Heart left ventricle (tissue), 16 donors: ENCODE results near the gene SLC25A29. TPM values are rescaled to one million over a fixed set of nuclear protein-coding genes. Genes with fewer than 3 reads are reported as not detected.
A peak's percentile ranks its signal among the peaks of the same experiment; 100 is the strongest.

ENCODE experiments used
- ATAC-seq, 4 donors: fragments of 200-7000 bp; cut with Tn5 transposase; one replicate each; pipeline ENCODE4 v1.9.1; 2020 to 2022; ENCODE audit warnings: moderate library complexity in 4 of 4, mild to moderate bottlenecking in 3 of 4, moderate number of reproducible peaks in 1 of 4
- DNase-seq, 5 donors: peaks; one replicate each; pipeline ENCODE4 v3.0.0-alpha.2; 2020
- H3K27ac ChIP-seq, 12 donors: fragments of 200-600 bp; sonication (generic) in 4 of 12; one replicate each; pipeline versions ENCODE4 v1.5.0 to v1.8.0; 2016 to 2022; ENCODE audit warnings: mild to moderate bottlenecking in 2 of 12
- H3K27me3 ChIP-seq, 9 donors: fragments of 200-600 bp; sonication (generic) in 2 of 9; one replicate each; pipeline versions ENCODE4 v1.5.1 to v1.8.0; 2016 to 2022; ENCODE audit warnings: mild to moderate bottlenecking in 3 of 9
- H3K36me3 ChIP-seq, 9 donors: fragments of 200-600 bp; sonication (generic) in 2 of 9; one replicate each; pipeline versions ENCODE4 v1.5.0 to v1.8.0; 2018 to 2022; ENCODE audit warnings: mild to moderate bottlenecking in 2 of 9
- H3K4me1 ChIP-seq, 12 donors: fragments of 200-600 bp; sonication (generic) in 4 of 12; one replicate each; pipeline versions ENCODE4 v1.5.0 to v1.8.0; 2016 to 2022; ENCODE audit warnings: mild to moderate bottlenecking in 3 of 12
- H3K4me3 ChIP-seq, 12 donors: fragments of 200-600 bp; sonication (generic) in 4 of 12; one replicate each; pipeline versions ENCODE4 v1.5.0 to v1.8.0; 2017 to 2022; ENCODE audit warnings: mild to moderate bottlenecking in 9 of 12, moderate library complexity in 4 of 12
- H3K9me3 ChIP-seq, 12 donors: fragments of 200-600 bp; sonication (generic) in 4 of 12; one replicate each; pipeline versions ENCODE4 v1.5.0 to v1.8.0; 2016 to 2022; ENCODE audit warnings: mild to moderate bottlenecking in 1 of 12
- CTCF ChIP-seq, 12 donors: fragments of 200-600 bp; sonication (generic) in 4 of 12; IDR thresholded peaks; one replicate each; pipeline versions ENCODE4 v1.5.0 to v1.8.0; 2018 to 2022; ENCODE audit warnings: antibody characterized with exemption in 12 of 12, mild to moderate bottlenecking in 5 of 12
- POLR2A ChIP-seq, 2 donors: fragments of 450-650 bp; IDR thresholded peaks; one replicate each; pipeline ENCODE4 v1.6.1; 2017; ENCODE audit warnings: antibody characterized with exemption in 2 of 2, mild to moderate bottlenecking in 2 of 2, moderate library complexity in 2 of 2
- WGBS, 4 donors: extraction: QIAGEN DNeasy Blood & Tissue Kit in 2 of 4; methylation state at CpG; one replicate each; pipeline versions ENCODE4 v1.1.5 to v1.1.7; 2013 to 2018; 5-methylcytosine and 5-hydroxymethylcytosine counted together
- intact Hi-C, 10 donors: fragments of 100-400 bp; cut with DNase I; formaldehyde crosslinking; loops; one replicate each; pipeline versions ENCODE4 v1.11.1 to v1.14.2; 2022
- microRNA counts, 2 donors: library from miRNA; unstranded; fragments of <30 nt; microRNA quantifications; one replicate each; lab custom pipeline; 2016
- microRNA-seq, 4 donors: library from miRNA; unstranded; fragments of <30 nt; microRNA quantifications; one replicate each; pipeline versions ENCODE4 to v1.2.0, GENCODE V29; 2017 to 2020
- polyA plus RNA-seq, 2 donors: library from polyadenylated mRNA; stranded (reverse); fragments of 200-250 nt; gene quantifications; one replicate each; pipeline ENCODE4 v1.2.3, GENCODE V29; 2013
- total RNA-seq, 9 donors: library from RNA; depleted of rRNA in 2 of 9; stranded (reverse); fragments of >200 nt in 2 of 9; fragmentation: NEBNext Ultra II Directional in 3 of 9; extraction: Animal tissue kit (Norgen Biotek cat#: 25700) in 3 of 9; gene quantifications; one replicate each; pipeline versions ENCODE4 v1.1.0 to v1.2.4, GENCODE V29; 2016 to 2023
- donor health status: ischemic (EF 13 %, LVEDD 7.1; RV severe dilation, severe dysfunction).
- donor health status: healthy with polysubstance abuse.
- donor health status: DM: no; HTN: yes; CAD: no.
- donor health status: DM: no; HTN: no; CAD: no.
- donor health status: ischemic (EF 25% LVEDD 6.9; RV normal size, moderate dysfunction).
- donor health status: ischemic (EF 25% LVEDD 5.7; RV mildly dilated, moderate dysfunction).
- donor health status: healthy.
- donor health status: DM: yes; HTN: yes; CAD: no.
- donor health status: ischemic (EF 35%, LVEDD 5.7; RV mildly dilated, moderate dysfunction).
- donor health status: nonischemic (EF 11% LVEDD 7.7; RV severe dilation, severe dysfunction).
- donor health status: DM: yes; HTN: yes; CAD: no.
- donor health status: PGD.
- donor health status: ischemic (EF 29% LVEDD 5.4; RV normal size, mild dysfunction).
- donor health status: nonischemic (EF 23%, LVEDD 6.1; RV moderate dilation, normal function).

SLC25A29 gene
- total and polyA plus RNA-seq, 11 donors = 10.2 to 34.2 (median 21.7) TPM

GRCh38 chr14:100246809-100247428, 59.3 kb downstream of the SLC25A29 start:
- intact Hi-C loops = loop anchor here in 1 of 10 donors (5.0 kb wide), 1 partner anchor 35 kb away; no protein-coding TSS in a partner anchor
- Histone ChIP-seq H3K4me3 (no peak overlapping the region), H3K27me3 (no peaks in the 10 kb centered on the region), H3K36me3 (peaks cover 0 to 3% (median 0%) of the 10 kb centered on the region in 9 donors), H3K9me3 (no peaks in the 10 kb centered on the region), H3K27ac (peak overlapping the region in 1 of 12 donors; percentile 6), H3K4me1 (peaks cover 12 to 86% (median 66%) of the 10 kb centered on the region in 12 donors)
- WGBS, 4 donors = 22 to 27% (median 24%) methylated on average over 3 of the region's 3 CpGs
- no peak for DNase-seq
- ATAC-seq = peak in 3 of 4 donors; percentile 46 to 61 (median 61)
- TF ChIP-seq POLR2A (IDR thresholded peaks at IDR 0.05) (no peak), CTCF (IDR thresholded peaks at IDR 0.05) (peak; percentile 37 to 71 (median 56))

GRCh38 chr14:100243020-100243419, 63.2 kb downstream of the SLC25A29 start:
- no peak for TF ChIP-seq CTCF (IDR thresholded peaks at IDR 0.05)
- no peak for TF ChIP-seq POLR2A (IDR thresholded peaks at IDR 0.05)
- Histone ChIP-seq H3K27ac (peak overlapping the region in 1 of 12 donors; percentile 38), H3K4me3 (no peak overlapping the region), H3K27me3 (no peaks in the 10 kb centered on the region), H3K9me3 (no peaks in the 10 kb centered on the region), H3K36me3 (peaks cover 0 to 3% (median 0%) of the 10 kb centered on the region in 9 donors), H3K4me1 (peaks cover 22 to 71% (median 62%) of the 10 kb centered on the region in 12 donors)
- 80 to 83% (median 82%) methylated on average over 3 of the region's 3 CpGs for WGBS, 4 donors
- intact Hi-C loops = loop anchor here in 3 of 10 donors (5.0 kb wide), 4 partner anchors 39 to 134 kb away; partner anchors contain the start of genes SLC25A29 (in 2 of the 3) and WDR25 (in 1 of the 3)
- DNase-seq = no peak
- ATAC-seq = no peak

- no peaks in the 10 kb centered on the region for H3K9me3 ChIP-seq
- H3K27me3 ChIP-seq = no peaks in the 10 kb centered on the region
- peak overlapping the region in 11 of 12 donors; percentile 76 to 100 (median 96) for H3K27ac ChIP-seq
- TF ChIP-seq CTCF (IDR thresholded peaks at IDR 0.05) (no peak), POLR2A (IDR thresholded peaks at IDR 0.05) (no peak)
- H3K4me3 ChIP-seq = peak overlapping the region in 11 of 12 donors; percentile 20 to 100 (median 97)
- no peak for DNase-seq
- 35 to 44% (median 40%) methylated on average over 3 of the region's 3 CpGs for WGBS, 4 donors
- H3K4me1 ChIP-seq = peaks cover 18 to 70% (median 61%) of the 10 kb centered on the region in 12 donors
- intact Hi-C loops = loop anchor here in 3 of 10 donors (5.0 kb wide), 4 partner anchors 41 to 136 kb away; partner anchors contain the start of genes SLC25A29 (in 2 of the 3) and WDR25 (in 1 of the 3)
- H3K36me3 ChIP-seq = peaks cover 0 to 3% (median 0%) of the 10 kb centered on the region in 9 donors
- ATAC-seq = no peak
These were observed 65.0 kb downstream of the SLC25A29 start for GRCh38 chr14:100241279-100241678.

MicroRNAs encoded within 50 kb of the gene (microRNA counts, 767-probe panel; counts per million panel counts)
- 0 to 71.6 counts per million in 2 donors for microRNA hsa-miR-345-5p (lab: Ali Mortazavi, UCI)

Small RNAs within 50 kb of the gene (microRNA-seq; reads per million reads assigned to microRNA genes)
- gene MIR345 (46.8 to 224 (median 93.0) reads per million in 4 donors), gene MIR6764 (0 to 0.51 (median 0.21) reads per million in 4 donors)

Other genes starting within 250 kb of the SLC25A29 start
- 100 to 1,000 TPM in 1 of 9 donors, 10 to 100 TPM in 8; 31.7 to 116 (median 41.0) TPM for gene EVL, start 241.0 kb downstream of the SLC25A29 start, total RNA-seq
- 10 to 100 TPM; 23.8 to 33.5 TPM for gene EVL, start 241.0 kb downstream of the SLC25A29 start, polyA plus RNA-seq
- under 1 TPM in 3 of 9 donors, not detected in 6; 0.22 to 0.48 (median 0.37) TPM for gene DEGS2, start 146.8 kb downstream of the SLC25A29 start, total RNA-seq
- under 1 TPM in 1 of 2 donors, not detected in 1; 0.08 TPM for gene DEGS2, start 146.8 kb downstream of the SLC25A29 start, polyA plus RNA-seq
- gene YY1, start 67.3 kb downstream of the SLC25A29 start, total RNA-seq = 10 to 100 TPM; 32.2 to 59.7 (median 46.0) TPM
- gene YY1, start 67.3 kb downstream of the SLC25A29 start, polyA plus RNA-seq = 10 to 100 TPM; 18.4 to 24.1 TPM
- gene SLC25A47, start 16.9 kb upstream of the SLC25A29 start, total RNA-seq = not detected
- not detected for gene SLC25A47, start 16.9 kb upstream of the SLC25A29 start, polyA plus RNA-seq
- gene WDR25, start 70.0 kb upstream of the SLC25A29 start, total RNA-seq = 10 to 100 TPM in 1 of 9 donors, 1 to 10 TPM in 8; 4.0 to 10.2 (median 6.1) TPM
- gene WDR25, start 70.0 kb upstream of the SLC25A29 start, polyA plus RNA-seq = 1 to 10 TPM; 4.7 to 7.4 TPM